Spleen (tissue), 7 donors: Measurements from ENCODE around the gene INF2.

Experiments used
- POLR2A ChIP-seq, 3 donors: fragments of 450-650 bp; IDR thresholded peaks; one replicate each; pipeline ENCODE4 v1.5.1; 2017; ENCODE audit warnings: antibody characterized with exemption in 3 of 3, mild to moderate bottlenecking in 1 of 3
- POLR2AphosphoS5 ChIP-seq, 3 donors: sonication (generic); formaldehyde crosslinking; IDR thresholded peaks; one replicate each; pipeline ENCODE4 v1.5.1; 2017; ENCODE audit warnings: antibody characterized with exemption in 3 of 3
- TF ChIP-seq, protein P1 (sequence below), 11 experiments: fragments of 200-600 bp in 7 of 11; fragments of 450-650 bp in 4 of 11; sonication (generic) in 4 of 11; IDR thresholded peaks in 8 of 11; conservative IDR thresholded peaks in 3 of 11; 1 replicate in 7 of 11; 2 replicates in 4 of 11; pipeline versions ENCODE4 v1.4.0 to v1.8.0; 2016 to 2021; ENCODE audit warnings: antibody characterized with exemption in 11 of 11, inconsistent platforms in 4 of 11, mild to moderate bottlenecking in 1 of 11
- donor health status: DM: no; HTN: no; CAD: no; lungs with moderate emphysema.
- donor health status: DM: no; HTN: no; CAD: no.
- donor health status: DM: no; HTN: no; CAD: no.

DNA sequence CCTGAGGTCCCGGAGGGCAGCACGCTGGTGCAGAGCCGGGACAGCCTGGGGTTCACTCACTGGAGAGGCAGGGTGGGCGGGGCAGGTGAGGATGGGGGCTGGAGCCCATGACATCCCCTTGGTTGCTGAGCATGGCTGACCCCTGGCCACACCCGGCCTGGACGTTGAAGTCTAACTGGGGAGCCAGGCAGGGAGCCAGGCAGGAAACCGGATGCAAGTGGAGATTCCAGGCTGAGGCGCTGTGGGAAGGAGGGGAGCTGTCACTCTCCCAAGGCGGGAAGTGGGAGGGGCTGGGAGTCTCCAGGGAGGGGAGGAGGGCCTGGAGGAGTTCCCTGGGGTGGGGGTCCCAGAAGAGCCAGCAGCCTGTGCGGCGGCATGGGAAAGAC is 7.7 kb upstream of the INF2 start:
- TF ChIP-seq POLR2A (IDR thresholded peaks at IDR 0.05) (no peak), POLR2AphosphoS5 (IDR thresholded peaks at IDR 0.05) (peak; percentile 55 to 75 (median 72))
- TF ChIP-seq, protein P1, sequence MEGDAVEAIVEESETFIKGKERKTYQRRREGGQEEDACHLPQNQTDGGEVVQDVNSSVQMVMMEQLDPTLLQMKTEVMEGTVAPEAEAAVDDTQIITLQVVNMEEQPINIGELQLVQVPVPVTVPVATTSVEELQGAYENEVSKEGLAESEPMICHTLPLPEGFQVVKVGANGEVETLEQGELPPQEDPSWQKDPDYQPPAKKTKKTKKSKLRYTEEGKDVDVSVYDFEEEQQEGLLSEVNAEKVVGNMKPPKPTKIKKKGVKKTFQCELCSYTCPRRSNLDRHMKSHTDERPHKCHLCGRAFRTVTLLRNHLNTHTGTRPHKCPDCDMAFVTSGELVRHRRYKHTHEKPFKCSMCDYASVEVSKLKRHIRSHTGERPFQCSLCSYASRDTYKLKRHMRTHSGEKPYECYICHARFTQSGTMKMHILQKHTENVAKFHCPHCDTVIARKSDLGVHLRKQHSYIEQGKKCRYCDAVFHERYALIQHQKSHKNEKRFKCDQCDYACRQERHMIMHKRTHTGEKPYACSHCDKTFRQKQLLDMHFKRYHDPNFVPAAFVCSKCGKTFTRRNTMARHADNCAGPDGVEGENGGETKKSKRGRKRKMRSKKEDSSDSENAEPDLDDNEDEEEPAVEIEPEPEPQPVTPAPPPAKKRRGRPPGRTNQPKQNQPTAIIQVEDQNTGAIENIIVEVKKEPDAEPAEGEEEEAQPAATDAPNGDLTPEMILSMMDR (IDR thresholded peaks at IDR 0.05 in 8 of 11, conservative IDR thresholded peaks at IDR 0.05 in 3 of 11), result peak in 1 of 11 experiments; percentile 2
